PC-9 (cell line): ENCODE data around the gene HOXD3. TPM values are rescaled to one million over a fixed set of nuclear protein-coding genes. Genes with fewer than 3 reads are reported as not detected.

ENCODE experiments used
- BruUV-seq: library from RNA; stranded (reverse); fragments of 400-500 nt; replicated peaks from 2 replicates; lab custom pipeline; 2021; lab: Mats Ljungman, UMichigan
- CTCF ChIA-PET: fragments of 300-600 bp; sonication (Branson Sonifier 250); formaldehyde crosslinking; loops from one replicate; lab custom pipeline; 2022; ENCODE audit warnings: antibody characterized with exemption; lab: Charles Lee
- POLR2A ChIA-PET: fragments of 300-600 bp; sonication (Branson Sonifier 250); formaldehyde crosslinking; loops from one replicate; lab custom pipeline; 2022; ENCODE audit warnings: antibody characterized with exemption; ENCODE audit not compliant: unreplicated experiment; lab: Charles Lee
- DNase-seq, 2 experiments: peaks; one replicate each; pipeline versions ENCODE4 v3.0.0 to v3.0.0-alpha.2; 2015 to 2022; ENCODE audit warnings: mixed read lengths in 1 of 2
- H2AFZ ChIP-seq: fragments of 200-600 bp; sonication (generic); 2 replicates; pipeline ENCODE4 v1.8.1; 2017; ENCODE audit warnings: antibody characterized with exemption
- H3F3A ChIP-seq: fragments of 200-600 bp; sonication (generic); 2 replicates; pipeline ENCODE4 v1.8.1; 2017; ENCODE audit warnings: antibody characterized with exemption, mild to moderate bottlenecking, low read depth; ENCODE audit not compliant: insufficient read depth
- H3K27ac ChIP-seq: fragments of 200-600 bp; sonication (generic); 2 replicates; pipeline ENCODE4 v1.6.1; 2016; ENCODE audit warnings: mixed run types
- H3K27me3 ChIP-seq: fragments of 200-600 bp; sonication (generic); 2 replicates; pipeline ENCODE4 v1.6.1; 2016; ENCODE audit warnings: low read depth, mixed run types; ENCODE audit not compliant: insufficient read depth
- H3K36me3 ChIP-seq: fragments of 200-600 bp; sonication (generic); 2 replicates; pipeline ENCODE4 v1.6.1; 2016; ENCODE audit warnings: low read depth, mixed run types
- H3K4me1 ChIP-seq: fragments of 200-600 bp; sonication (generic); replicated peaks from 2 replicates; pipeline ENCODE4 v1.6.1; 2016; ENCODE audit warnings: mixed run types; ENCODE audit not compliant: insufficient read depth
- H3K4me2 ChIP-seq: fragments of 200-600 bp; sonication (generic); 2 replicates; pipeline ENCODE4 v1.6.1; 2017; ENCODE audit warnings: mixed run types
- H3K4me3 ChIP-seq: fragments of 200-600 bp; sonication (generic); 2 replicates; pipeline ENCODE4 v1.6.1; 2016; ENCODE audit warnings: mixed run types
- H3K79me2 ChIP-seq: fragments of 200-600 bp; sonication (generic); 2 replicates; pipeline ENCODE4 v1.6.1; 2017; ENCODE audit warnings: low read depth, mixed run types
- H3K9me2 ChIP-seq: fragments of 200-600 bp; sonication (generic); 2 replicates; pipeline ENCODE4 v1.8.1; 2017; ENCODE audit warnings: mild to moderate bottlenecking; ENCODE audit not compliant: insufficient read depth
- H3K9me3 ChIP-seq: fragments of 200-600 bp; sonication (generic); 2 replicates; pipeline ENCODE4 v1.8.1; 2016; ENCODE audit warnings: low read depth; ENCODE audit not compliant: insufficient read depth
- H4K20me1 ChIP-seq: fragments of 200-600 bp; sonication (generic); 2 replicates; pipeline ENCODE4 v1.8.1; 2017; ENCODE audit not compliant: insufficient read depth
- CTCF ChIP-seq: fragments of 200-600 bp; sonication (generic); conservative IDR thresholded peaks from 2 replicates; pipeline ENCODE4 v1.6.1; 2017; ENCODE audit warnings: mixed run types, antibody characterized with exemption, mild to moderate bottlenecking, moderate library complexity
- EZH2 ChIP-seq: fragments of 200-600 bp; sonication (generic); IDR thresholded peaks from 2 replicates; pipeline ENCODE4 v1.8.0; 2017; ENCODE audit warnings: antibody characterized with exemption, low read depth
- intact Hi-C: fragments of 100-400 bp; cut with micrococcal nuclease; formaldehyde crosslinking; loops from one replicate; pipeline ENCODE4 v1.10.0; 2022; ENCODE audit not compliant: unreplicated experiment
- total RNA-seq: library from RNA; stranded (reverse); gene quantifications from 2 replicates; pipeline ENCODE4 v1.2.3, GENCODE V29; 2021

Gene HOXD3
- total RNA-seq, 1 experiment from 2014 or later: not detected

- CTCF ChIA-PET: no interaction called here
- Histone ChIP-seq H3K27me3 (peaks cover 40% of the 10 kb centered on the region), H3K4me3 (no peak overlapping the region), H4K20me1 (no peaks in the 10 kb centered on the region), H3K27ac (no peak overlapping the region), H3K79me2 (no peaks in the 10 kb centered on the region), H3K9me3 (no peaks in the 10 kb centered on the region), H3K36me3 (no peaks in the 10 kb centered on the region), H2AFZ (no peak overlapping the region), H3K4me1 (no peaks in the 10 kb centered on the region), H3F3A (no peaks in the 10 kb centered on the region), H3K9me2 (no peaks in the 10 kb centered on the region), H3K4me2 (no peak overlapping the region)
- POLR2A ChIA-PET: no interaction called here
- TF ChIP-seq EZH2: no peak
- no peak for TF ChIP-seq CTCF
- BruUV-seq: no TSS peak
- no peak for DNase-seq
- intact Hi-C loops: no loop called here
Measured at GRCh38 chr2:176184749-176185148, 27.6 kb downstream of the HOXD3 start.

GRCh38 chr2:176186024-176186423 lies 28.9 kb downstream of the HOXD3 start:
- Histone ChIP-seq H3K27ac (no peak overlapping the region), H3F3A (no peaks in the 10 kb centered on the region), H3K9me2 (no peaks in the 10 kb centered on the region), H3K27me3 (peaks cover 37% of the 10 kb centered on the region), H3K36me3 (no peaks in the 10 kb centered on the region), H2AFZ (no peak overlapping the region), H3K4me2 (no peak overlapping the region), H4K20me1 (no peaks in the 10 kb centered on the region), H3K9me3 (no peaks in the 10 kb centered on the region), H3K79me2 (no peaks in the 10 kb centered on the region), H3K4me3 (no peak overlapping the region), H3K4me1 (no peaks in the 10 kb centered on the region)
- no TSS peak for BruUV-seq
- intact Hi-C loops: no loop called here
- TF ChIP-seq EZH2 (no peak), CTCF (no peak)
- DNase-seq: no peak
- POLR2A ChIA-PET: no interaction called here
- CTCF ChIA-PET: no interaction called here

DNA sequence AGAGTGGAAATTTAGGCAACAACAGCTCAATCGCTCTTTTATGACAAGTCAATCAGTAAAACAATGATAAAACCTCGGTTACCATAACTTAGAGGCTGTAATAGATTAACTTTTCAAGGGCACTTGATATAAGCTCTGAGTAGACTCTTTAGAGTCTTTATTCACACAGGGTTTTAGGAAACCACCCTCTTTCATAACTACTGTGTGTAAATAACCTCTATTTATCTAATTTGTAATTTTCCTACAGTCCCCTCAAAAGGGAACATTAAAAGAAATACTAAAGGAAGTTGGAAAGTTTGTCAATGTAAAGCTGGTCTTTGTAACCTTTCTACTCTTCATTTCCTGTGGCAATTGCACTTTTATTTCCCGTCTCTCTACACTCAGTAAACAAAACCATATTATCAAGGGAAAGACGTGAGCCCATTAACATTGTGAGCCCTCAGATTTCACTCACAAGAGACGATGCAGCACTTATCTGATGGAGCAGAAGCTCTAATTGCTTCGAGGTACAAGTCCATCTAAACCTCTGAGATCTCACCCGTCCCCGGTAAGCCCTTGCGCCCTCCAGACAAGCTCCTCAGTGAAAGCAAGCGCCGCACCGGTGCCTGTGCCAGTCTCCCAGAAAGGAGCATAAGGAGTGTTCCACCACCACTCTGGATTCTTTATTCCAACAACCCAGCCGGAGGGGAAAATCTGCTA lies 30.2 kb downstream of the HOXD3 start:
- no peaks in the 10 kb centered on the region for H3K9me2 ChIP-seq

More for the DNA sequence above, 30.2 kb downstream of the HOXD3 start:
- Histone ChIP-seq H2AFZ (no peak overlapping the region; the same call in 1 of the 2 replicates), H4K20me1 (no peaks in the 10 kb centered on the region), H3K27ac (no peak overlapping the region), H3K79me2 (no peaks in the 10 kb centered on the region), H3K36me3 (no peaks in the 10 kb centered on the region), H3K27me3 (peaks cover 43% of the 10 kb centered on the region), H3K4me1 (no peaks in the 10 kb centered on the region), H3K9me3 (no peaks in the 10 kb centered on the region), H3F3A (no peaks in the 10 kb centered on the region), H3K4me3 (no peak overlapping the region), H3K4me2 (no peak overlapping the region)
- TF ChIP-seq CTCF (no peak), EZH2 (no peak)
- intact Hi-C loops: no loop called here
- DNase-seq: no peak
- CTCF ChIA-PET: no interaction called here
- no TSS peak for BruUV-seq
- POLR2A ChIA-PET: no interaction called here
